ENCODE data around the gene MGRN1. TPM values are rescaled to one million over a fixed set of nuclear protein-coding genes. Genes with fewer than 3 reads are reported as not detected.
A peak's percentile ranks its signal among the peaks of the same experiment; 100 is the strongest.

MGRN1 gene
- total RNA-seq, 1 donor from 2014 or later: 127 TPM

- DNase-seq (ENCODE audit: low spot score): no peak
These were observed 50.4 kb downstream of the MGRN1 start for GRCh38 chr16:4674926-4675530.

GRCh38 chr16:4675864-4676786 is 51.5 kb downstream of the MGRN1 start:
- DNase-seq (ENCODE audit: low spot score): peak; percentile 53

- DNase-seq (ENCODE audit: low spot score): peak; percentile 67
These were observed 52.2 kb downstream of the MGRN1 start for GRCh38 chr16:4676831-4677230.

GRCh38 chr16:4677390-4677789 is 52.8 kb downstream of the MGRN1 start:
- peak; percentile 57 for DNase-seq (ENCODE audit: low spot score)

GRCh38 chr16:4677994-4678393 is 53.4 kb downstream of the MGRN1 start:
- no peak for DNase-seq (ENCODE audit: low spot score)

- no peak for DNase-seq (ENCODE audit: low spot score)
These were observed 54.0 kb downstream of the MGRN1 start for GRCh38 chr16:4678596-4678995.

GRCh38 chr16:4679156-4679849 is 54.7 kb downstream of the MGRN1 start:
- DNase-seq (ENCODE audit: low spot score): no peak

- peak; percentile 84 for DNase-seq (ENCODE audit: low spot score)
These were observed 55.4 kb downstream of the MGRN1 start for GRCh38 chr16:4679850-4680636.

- DNase-seq (ENCODE audit: low spot score): no peak
These were observed 56.2 kb downstream of the MGRN1 start for GRCh38 chr16:4680673-4681470.

- DNase-seq (ENCODE audit: low spot score): no peak
These were observed 57.0 kb downstream of the MGRN1 start for GRCh38 chr16:4681471-4682083.

GRCh38 chr16:4682084-4682591 is 57.5 kb downstream of the MGRN1 start:
- DNase-seq (ENCODE audit: low spot score): no peak

- DNase-seq (ENCODE audit: low spot score): no peak
These were observed 58.1 kb downstream of the MGRN1 start for GRCh38 chr16:4682616-4683254.

- DNase-seq (ENCODE audit: low spot score): no peak
These were observed 58.8 kb downstream of the MGRN1 start for GRCh38 chr16:4683255-4684057.

GRCh38 chr16:4684058-4684715 is 59.6 kb downstream of the MGRN1 start:
- no peak for DNase-seq (ENCODE audit: low spot score)

- DNase-seq (ENCODE audit: low spot score): no peak
These were observed 60.1 kb downstream of the MGRN1 start for GRCh38 chr16:4684763-4685162.

GRCh38 chr16:4685292-4685691 is 60.7 kb downstream of the MGRN1 start:
- DNase-seq (ENCODE audit: low spot score): no peak

GRCh38 chr16:4685776-4686496 is 61.3 kb downstream of the MGRN1 start:
- no peak for DNase-seq (ENCODE audit: low spot score)
